Osteocyte (in vitro differentiated cells): ENCODE results near the gene C8B. TPM values are rescaled to one million over a fixed set of nuclear protein-coding genes. Genes with fewer than 3 reads are reported as not detected.

Experiments
- DNase-seq: peaks from one replicate; pipeline ENCODE4 v3.0.0; 2021; ENCODE audit warnings: mixed read lengths; ENCODE audit not compliant: unreplicated experiment; ENCODE audit errors: extremely low spot score
- H3K27ac Mint-ChIP-seq: one replicate; pipeline ENCODE4 v1.8.0; 2021; ENCODE audit warnings: mild to moderate bottlenecking, mixed read lengths; ENCODE audit not compliant: unreplicated experiment
- H3K27me3 Mint-ChIP-seq: one replicate; pipeline ENCODE4 v1.8.0; 2021; ENCODE audit warnings: mixed read lengths; ENCODE audit not compliant: unreplicated experiment
- H3K36me3 Mint-ChIP-seq: one replicate; pipeline ENCODE4 v1.8.0; 2021; ENCODE audit warnings: mixed read lengths; ENCODE audit not compliant: unreplicated experiment
- H3K4me1 Mint-ChIP-seq: one replicate; pipeline ENCODE4 v1.8.0; 2021; ENCODE audit warnings: mixed read lengths; ENCODE audit not compliant: unreplicated experiment
- H3K4me3 Mint-ChIP-seq: one replicate; pipeline ENCODE4 v1.8.0; 2021; ENCODE audit warnings: mild to moderate bottlenecking, moderate library complexity, mixed read lengths; ENCODE audit not compliant: unreplicated experiment
- H3K9me3 Mint-ChIP-seq: one replicate; pipeline ENCODE4 v1.8.0; 2021; ENCODE audit warnings: mixed read lengths; ENCODE audit not compliant: unreplicated experiment
- total RNA-seq: library from RNA; stranded (reverse); gene quantifications from 2 replicates; pipeline ENCODE4 v1.2.1, GENCODE V29; 2021
- TF ChIP-seq, protein P1 (sequence below): fragments of 200-600 bp; sonication (generic); IDR thresholded peaks from 2 replicates; pipeline ENCODE4 v1.5.0; 2021; ENCODE audit warnings: antibody characterized with exemption, mild to moderate bottlenecking, moderate library complexity

C8B gene
- total RNA-seq, 1 donor from 2014 or later, result not detected

DNA sequence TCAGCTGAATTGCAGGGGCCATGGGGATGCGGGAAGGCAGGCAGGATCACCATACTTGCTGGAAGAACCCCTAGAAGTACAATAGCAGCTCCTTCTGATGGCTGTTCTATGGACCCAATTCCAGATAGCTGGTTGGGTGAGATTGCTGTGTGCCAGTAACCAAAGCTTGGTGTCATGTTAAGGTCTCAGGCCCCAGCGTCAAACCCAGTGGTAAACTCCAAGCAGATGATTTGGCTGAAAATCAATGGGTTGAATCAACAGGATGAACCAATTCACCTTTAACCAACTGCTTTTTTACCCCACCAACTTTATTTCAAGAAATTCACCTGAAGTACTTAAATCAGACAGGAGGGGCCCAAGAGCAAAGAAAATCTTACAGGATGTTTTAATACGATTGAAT lies 37.8 kb downstream of the C8B start:
- no peak overlapping the region for H3K4me3 Mint-ChIP-seq
- no peak for DNase-seq
- TF ChIP-seq, protein P1, sequence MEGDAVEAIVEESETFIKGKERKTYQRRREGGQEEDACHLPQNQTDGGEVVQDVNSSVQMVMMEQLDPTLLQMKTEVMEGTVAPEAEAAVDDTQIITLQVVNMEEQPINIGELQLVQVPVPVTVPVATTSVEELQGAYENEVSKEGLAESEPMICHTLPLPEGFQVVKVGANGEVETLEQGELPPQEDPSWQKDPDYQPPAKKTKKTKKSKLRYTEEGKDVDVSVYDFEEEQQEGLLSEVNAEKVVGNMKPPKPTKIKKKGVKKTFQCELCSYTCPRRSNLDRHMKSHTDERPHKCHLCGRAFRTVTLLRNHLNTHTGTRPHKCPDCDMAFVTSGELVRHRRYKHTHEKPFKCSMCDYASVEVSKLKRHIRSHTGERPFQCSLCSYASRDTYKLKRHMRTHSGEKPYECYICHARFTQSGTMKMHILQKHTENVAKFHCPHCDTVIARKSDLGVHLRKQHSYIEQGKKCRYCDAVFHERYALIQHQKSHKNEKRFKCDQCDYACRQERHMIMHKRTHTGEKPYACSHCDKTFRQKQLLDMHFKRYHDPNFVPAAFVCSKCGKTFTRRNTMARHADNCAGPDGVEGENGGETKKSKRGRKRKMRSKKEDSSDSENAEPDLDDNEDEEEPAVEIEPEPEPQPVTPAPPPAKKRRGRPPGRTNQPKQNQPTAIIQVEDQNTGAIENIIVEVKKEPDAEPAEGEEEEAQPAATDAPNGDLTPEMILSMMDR, result no peak
- H3K27ac Mint-ChIP-seq, result no peak overlapping the region
- H3K27me3 Mint-ChIP-seq, result peaks cover 6% of the 10 kb centered on the region
- H3K9me3 Mint-ChIP-seq, result no peaks in the 10 kb centered on the region
- H3K4me1 Mint-ChIP-seq, result no peaks in the 10 kb centered on the region
- no peaks in the 10 kb centered on the region for H3K36me3 Mint-ChIP-seq

DNA sequence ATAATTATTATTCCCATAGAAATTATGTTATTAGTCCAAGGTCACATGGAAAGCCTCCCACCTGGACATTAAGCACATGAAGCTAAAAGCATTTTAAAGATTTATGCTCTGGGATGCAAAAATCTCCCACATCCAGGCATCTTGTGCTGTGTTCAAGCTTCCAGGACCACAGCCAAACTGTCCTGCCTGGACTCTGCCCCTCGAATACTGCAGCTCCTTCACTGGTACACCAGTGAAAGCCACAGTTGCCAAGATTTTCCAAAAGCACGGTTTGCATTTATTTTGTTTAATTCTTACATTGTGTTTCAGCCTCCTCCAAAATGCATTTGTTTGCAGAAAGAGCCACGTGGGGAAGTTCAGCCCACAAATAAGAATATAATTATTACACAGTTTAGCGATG lies 38.6 kb downstream of the C8B start:
- H3K36me3 Mint-ChIP-seq, result no peaks in the 10 kb centered on the region
- no peak overlapping the region for H3K27ac Mint-ChIP-seq
- TF ChIP-seq, protein P1, result no peak
- no peak for DNase-seq
- H3K9me3 Mint-ChIP-seq, result no peaks in the 10 kb centered on the region
- H3K27me3 Mint-ChIP-seq, result peaks cover 6% of the 10 kb centered on the region
- H3K4me1 Mint-ChIP-seq, result no peaks in the 10 kb centered on the region
- H3K4me3 Mint-ChIP-seq, result no peak overlapping the region

DNA sequence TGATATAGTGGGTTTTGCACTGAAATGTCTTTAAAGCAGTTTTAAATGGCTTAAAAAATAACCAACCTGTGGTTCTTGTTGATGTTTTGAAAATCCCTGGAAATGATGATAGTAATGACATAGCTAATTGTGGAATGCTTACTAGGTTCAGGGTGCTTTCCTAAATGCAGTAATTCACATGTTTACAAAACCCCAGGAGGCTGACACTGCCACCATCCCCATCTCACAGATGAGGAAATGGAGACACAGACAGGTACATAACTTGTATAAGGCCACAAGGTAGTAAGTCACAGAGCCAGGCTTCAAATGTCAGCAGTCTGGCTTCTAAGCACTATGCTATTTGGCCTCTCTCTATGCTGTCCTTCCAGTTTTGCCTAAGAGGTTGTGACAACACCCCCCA lies 40.6 kb downstream of the C8B start:
- TF ChIP-seq, protein P1, result no peak
- no peak overlapping the region for H3K4me3 Mint-ChIP-seq
- peaks cover 13% of the 10 kb centered on the region for H3K27me3 Mint-ChIP-seq
- no peak for DNase-seq
- no peak overlapping the region for H3K27ac Mint-ChIP-seq
- H3K36me3 Mint-ChIP-seq, result no peaks in the 10 kb centered on the region
- no peaks in the 10 kb centered on the region for H3K4me1 Mint-ChIP-seq
- H3K9me3 Mint-ChIP-seq, result no peaks in the 10 kb centered on the region

DNA sequence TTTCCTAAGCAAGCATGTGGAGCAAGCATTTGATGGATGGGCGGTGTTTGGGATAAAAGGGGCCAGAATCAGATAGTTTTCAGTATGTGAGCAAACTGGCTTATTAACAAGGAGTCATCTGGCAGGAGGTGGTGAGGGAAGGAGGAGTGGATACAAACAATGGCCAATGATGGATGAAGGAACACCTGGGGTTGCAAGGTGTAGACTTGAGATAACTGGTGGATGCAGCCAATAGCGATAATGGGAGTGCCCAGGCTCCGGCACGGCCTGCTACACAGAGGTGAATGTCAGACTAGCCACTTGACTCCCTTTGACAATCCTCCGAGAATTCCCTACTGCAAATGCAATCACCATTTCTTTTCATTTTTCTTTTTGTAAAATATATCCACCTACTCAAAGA lies 41.7 kb downstream of the C8B start:
- no peak overlapping the region for H3K27ac Mint-ChIP-seq
- H3K36me3 Mint-ChIP-seq, result no peaks in the 10 kb centered on the region
- H3K4me1 Mint-ChIP-seq, result no peaks in the 10 kb centered on the region
- no peak overlapping the region for H3K4me3 Mint-ChIP-seq
- TF ChIP-seq, protein P1, result no peak
- H3K9me3 Mint-ChIP-seq, result no peaks in the 10 kb centered on the region
- H3K27me3 Mint-ChIP-seq, result peaks cover 13% of the 10 kb centered on the region
- no peak for DNase-seq

DNA sequence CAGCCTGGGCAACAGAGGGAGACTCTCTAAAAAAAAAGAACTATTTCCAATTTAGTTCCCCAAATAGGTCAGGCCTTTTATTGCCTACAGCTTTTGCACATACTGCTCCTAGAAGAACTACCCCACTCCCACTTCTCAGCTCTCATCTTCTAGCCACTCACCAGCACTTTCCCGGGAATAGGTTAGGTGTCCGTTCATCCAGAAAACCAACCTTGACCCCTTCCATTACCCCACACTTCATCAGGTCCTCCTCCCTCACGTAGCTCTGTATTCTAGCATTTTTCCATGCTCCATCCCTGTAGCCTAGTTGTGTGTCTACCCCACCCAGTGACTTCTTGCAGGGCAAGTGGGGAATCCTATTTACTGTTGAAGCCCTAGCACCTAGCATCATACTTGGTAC lies 42.6 kb downstream of the C8B start:
- no peaks in the 10 kb centered on the region for H3K4me1 Mint-ChIP-seq
- H3K27me3 Mint-ChIP-seq, result peaks cover 13% of the 10 kb centered on the region
- no peak overlapping the region for H3K27ac Mint-ChIP-seq
- no peak overlapping the region for H3K4me3 Mint-ChIP-seq
- no peak for DNase-seq
- H3K9me3 Mint-ChIP-seq, result no peaks in the 10 kb centered on the region
- H3K36me3 Mint-ChIP-seq, result no peaks in the 10 kb centered on the region
- TF ChIP-seq, protein P1, result no peak
